IPS-11a (cell line): ENCODE results near the gene LRRC3C.
A peak's percentile ranks its signal among the peaks of the same experiment; 100 is the strongest.

Experiments used
- H3K4me3 ChIP-seq: one replicate; pipeline ENCODE4 v1.5.1; 2013; ENCODE audit warnings: low read depth, low read length, control low read depth

Gene LRRC3C

DNA sequence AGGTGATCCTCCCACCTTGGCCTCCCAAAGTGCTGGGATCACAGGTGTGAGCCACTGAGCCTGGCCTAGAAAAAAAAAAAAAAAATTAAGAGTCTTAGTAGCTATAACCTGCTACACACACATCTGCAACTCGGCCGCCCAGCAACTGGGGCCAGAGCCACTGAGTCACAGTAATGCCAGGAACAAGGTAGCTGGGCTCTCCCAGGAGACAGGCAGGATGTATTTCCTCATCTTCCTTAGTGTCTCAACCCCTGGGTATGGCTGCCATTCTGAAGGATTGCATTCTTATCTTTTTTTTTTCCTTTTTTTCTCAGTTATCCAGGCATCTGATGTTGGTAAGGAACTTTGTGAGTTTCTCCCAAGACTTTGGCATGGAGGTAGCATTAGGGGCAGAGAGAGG is 46.0 kb downstream of the LRRC3C start:
- no peak overlapping the region for H3K4me3 ChIP-seq

- H3K4me3 ChIP-seq = no peak overlapping the region
Measured at GRCh38 chr17:39974433-39974832, 46.9 kb downstream of the LRRC3C start.

DNA sequence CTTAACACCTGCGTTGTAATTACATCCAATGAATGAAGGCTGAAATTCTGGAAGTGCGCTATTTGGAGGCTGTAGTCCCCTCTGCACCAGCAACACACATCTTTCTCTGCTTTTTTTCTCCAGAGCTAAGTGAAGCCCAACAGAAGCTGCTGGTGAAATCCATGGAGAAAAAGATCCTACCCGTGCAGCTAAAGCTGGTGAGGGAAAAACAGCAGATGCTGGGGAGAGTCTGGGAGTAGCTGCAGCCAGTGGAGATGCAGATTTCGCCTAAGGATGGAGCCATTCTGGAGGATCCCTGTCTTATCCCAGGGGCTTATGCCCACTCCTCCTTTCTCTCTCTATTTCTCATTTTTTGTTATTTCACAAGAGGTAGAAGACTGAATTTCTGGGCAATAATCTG is 48.3 kb downstream of the LRRC3C start:
- no peak overlapping the region for H3K4me3 ChIP-seq

DNA sequence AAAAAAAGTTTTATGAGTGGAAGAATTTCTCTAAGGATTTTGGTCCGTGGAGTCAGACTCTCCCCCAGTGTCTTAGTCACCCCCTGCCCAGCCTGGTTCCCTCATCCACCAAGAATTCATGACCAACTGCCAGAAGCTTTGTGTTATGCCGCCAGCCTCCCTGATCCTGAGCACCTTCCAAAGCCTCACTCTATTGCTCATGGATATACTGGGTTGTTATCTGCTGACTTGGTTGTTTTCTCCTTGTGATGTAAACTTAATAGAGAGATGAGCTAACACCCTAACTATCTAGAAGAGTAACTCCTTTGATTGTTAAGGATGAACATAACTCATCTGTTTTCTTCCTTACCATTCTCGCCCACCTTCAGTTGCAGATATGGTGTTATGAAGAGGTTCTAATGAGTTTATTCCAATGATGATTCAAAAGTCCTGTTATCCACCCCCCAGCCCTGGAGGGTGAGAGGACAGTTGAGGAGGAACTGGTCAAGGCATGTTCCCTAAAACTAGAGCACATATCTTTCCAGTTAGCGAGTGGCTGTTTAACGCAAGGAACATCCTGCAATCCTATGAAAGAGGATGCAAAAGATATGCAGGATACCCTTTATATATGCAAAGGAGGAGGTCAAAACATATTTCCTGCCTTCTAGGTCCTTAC is 51.6 kb downstream of the LRRC3C start:
- no peak overlapping the region for H3K4me3 ChIP-seq

DNA sequence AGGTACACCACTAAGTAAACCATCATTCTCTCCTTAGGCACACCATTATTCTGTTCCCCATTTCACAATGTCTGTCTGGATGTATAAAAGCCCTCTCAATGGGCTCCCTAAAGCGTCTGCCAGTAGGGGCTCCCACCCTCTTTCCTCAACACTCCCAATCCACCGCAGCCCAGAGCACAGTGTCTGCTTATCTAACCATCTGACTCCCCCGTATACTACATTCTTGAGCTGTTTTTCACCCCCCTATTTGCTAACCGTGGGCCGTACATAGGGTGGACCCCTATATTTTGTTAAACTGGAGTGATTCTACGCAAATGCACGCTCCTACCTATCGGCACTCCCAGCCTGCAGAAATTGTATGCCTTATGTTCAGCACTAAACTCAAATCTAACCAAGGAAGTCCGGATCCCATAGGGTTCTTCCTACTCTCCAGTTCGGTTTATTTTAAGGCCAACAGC is 52.4 kb downstream of the LRRC3C start:
- H3K4me3 ChIP-seq = peak overlapping the region; percentile 98

GRCh38 chr17:39980351-39981206 is 53.0 kb downstream of the LRRC3C start, which contains the start of gene PSMD3:
Gene PSMD3 (plus strand): TSS chr17:39980807. CDS start chr17:39980971, 164 bp downstream.
- H3K4me3 ChIP-seq = peak within 1 kb of the TSS; percentile 98

DNA sequence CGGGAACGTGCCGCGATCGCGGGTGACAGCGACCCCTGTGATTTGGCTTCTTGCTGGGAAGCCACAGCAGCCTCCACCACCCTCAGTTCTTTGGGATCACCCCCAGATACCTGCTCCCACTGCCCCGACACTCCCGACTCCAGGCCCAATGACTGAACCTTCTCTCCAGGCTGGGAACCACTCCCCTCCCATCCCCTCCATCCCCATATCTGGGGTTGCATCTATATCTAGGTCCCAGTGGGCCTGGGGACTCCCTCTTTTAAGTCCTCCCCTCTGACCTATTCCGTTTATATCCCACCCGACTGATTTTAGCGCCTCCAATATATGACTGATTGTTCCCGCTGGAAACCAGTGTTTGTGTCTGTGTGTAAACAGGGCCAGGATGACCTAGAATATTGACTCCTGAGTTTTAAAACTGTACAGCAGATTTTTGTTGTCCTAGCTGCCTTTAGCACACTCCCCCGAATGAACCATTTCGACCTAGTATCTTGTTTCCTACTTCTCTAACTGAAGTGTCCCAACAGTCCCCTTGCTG is 53.7 kb downstream of the LRRC3C start:
- peak overlapping the region; percentile 98 for H3K4me3 ChIP-seq

DNA sequence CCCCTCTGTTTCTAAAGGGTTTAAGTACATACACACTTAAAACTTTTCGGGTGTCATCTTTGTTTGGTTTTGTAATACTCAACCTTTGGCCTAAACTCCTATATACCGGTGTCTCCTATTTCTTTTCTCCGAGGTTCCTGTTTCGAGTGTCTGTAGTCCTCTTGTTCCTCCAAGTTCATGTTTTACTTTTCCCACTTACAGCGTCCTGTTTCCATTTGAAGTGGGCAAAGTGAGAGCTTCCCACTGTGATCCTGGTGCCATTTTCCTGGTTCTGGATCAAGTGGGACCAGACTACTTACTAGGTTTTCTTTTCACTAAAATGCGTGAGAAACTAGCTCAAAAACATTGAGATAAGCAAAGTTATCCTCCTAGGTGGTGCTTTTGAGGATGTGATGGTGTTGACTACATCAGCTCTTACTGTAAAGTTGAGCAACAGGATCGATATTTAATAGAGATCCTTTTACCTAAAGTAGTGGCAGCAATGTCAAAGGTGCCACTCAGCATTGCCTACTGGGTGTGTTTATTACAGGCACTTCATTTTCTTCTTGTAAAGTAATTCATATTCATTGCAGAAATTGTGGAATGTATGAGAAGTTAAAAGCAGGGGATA is 54.3 kb downstream of the LRRC3C start:
- peak overlapping the region; percentile 98 for H3K4me3 ChIP-seq

GRCh38 chr17:39988206-39988810 is 60.8 kb downstream of the LRRC3C start:
- no peak overlapping the region for H3K4me3 ChIP-seq

GRCh38 chr17:39994448-39994847 is 66.9 kb downstream of the LRRC3C start:
- no peak overlapping the region for H3K4me3 ChIP-seq
